ENCODE results near the gene SLC6A20. TPM values are rescaled to one million over a fixed set of nuclear protein-coding genes. Genes with fewer than 3 reads are reported as not detected.
A peak's percentile ranks its signal among the peaks of the same experiment; 100 is the strongest.

Gene SLC6A20
- total RNA-seq, 1 experiment from 2014 or later, result 0.89 TPM

DNA sequence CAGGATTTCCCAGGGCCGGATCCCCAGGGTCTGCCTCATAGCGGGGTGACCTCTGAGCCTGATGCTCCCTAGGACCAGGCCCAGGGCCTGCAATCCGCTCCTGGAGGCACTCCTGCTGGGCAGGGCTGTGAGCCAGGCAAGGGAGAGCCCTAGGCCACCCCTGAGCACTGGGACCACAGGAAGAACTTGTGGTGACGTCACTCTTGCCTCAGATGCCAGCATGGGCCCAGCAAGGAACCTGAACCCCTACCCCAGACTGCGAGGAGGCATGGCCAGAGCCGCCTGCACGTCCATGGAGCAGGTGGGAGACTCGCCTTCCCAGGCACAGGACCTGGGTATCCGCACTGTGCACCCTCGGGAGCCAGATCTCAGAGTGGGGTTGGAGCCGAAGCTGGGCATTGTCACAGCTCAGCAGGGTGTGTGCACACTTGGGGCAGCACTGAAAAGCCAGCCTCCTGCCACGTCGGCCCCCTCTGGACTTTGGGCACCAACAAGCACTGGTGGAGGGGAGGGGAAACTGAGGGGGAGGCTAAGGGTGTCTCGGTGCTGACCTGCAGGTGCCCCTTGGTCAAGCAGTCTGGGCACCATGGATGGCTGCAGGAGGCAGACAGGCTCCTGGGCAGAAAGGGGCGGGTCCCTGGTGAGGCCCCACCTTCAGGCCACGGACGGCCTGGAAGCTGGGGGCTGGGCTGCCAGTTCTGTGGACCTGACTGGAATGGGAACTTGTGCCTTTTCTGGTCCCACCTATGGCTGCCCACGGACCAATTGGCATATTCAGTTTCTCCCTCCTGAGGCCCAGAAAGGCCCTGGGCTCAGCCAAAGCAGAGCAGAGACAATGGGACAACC lies 49.3 kb downstream of the SLC6A20 start:
- Histone ChIP-seq H3K4me3 (replicated peaks in 1 of 2; ENCODE audit: low read depth in 1 of 2, low read length in 2 of 2) (no peak overlapping the region), H3K9ac (ENCODE audit: low read length) (no peak overlapping the region), H3K27me3 (ENCODE audit: insufficient read depth, low read length) (no peaks in the 10 kb centered on the region), H3K9me2 (ENCODE audit: insufficient read depth) (no peaks in the 10 kb centered on the region), H3K27ac (ENCODE audit: low read depth, low read length) (no peak overlapping the region), H3K79me2 (ENCODE audit: insufficient read depth, low read length) (no peaks in the 10 kb centered on the region), H3K4me1 (ENCODE audit: control insufficient read depth in 1 of 2, insufficient read depth in 2 of 2, low read length in 2 of 2) (no peaks in the 10 kb centered on the region), H4K20me1 (ENCODE audit: insufficient read depth) (no peaks in the 10 kb centered on the region), H3K4me2 (ENCODE audit: low read length) (no peak overlapping the region), H3K36me3 (ENCODE audit: control insufficient read depth in 1 of 2, insufficient read depth in 2 of 2, low read length in 2 of 2) (0 out of 4 replicates have a peak, but pooled peaks cover 0 to 4% of the 10 kb centered on the region in 2 experiments), H2AFZ (ENCODE audit: low read depth, low read length, poor library complexity, severe bottlenecking) (no peak overlapping the region), H3K9me3 (ENCODE audit: control insufficient read depth in 1 of 2, insufficient read depth in 1 of 2, low read depth in 1 of 2, low read length in 2 of 2) (no peaks in the 10 kb centered on the region)
- intact Hi-C loops (cut with micrococcal nuclease), result no loop called here
- ChIA-PET RAD21 (ENCODE audit: low non-redundant PET in 1 of 2, low total read pairs in 2 of 2, uncharacterized antibody in 2 of 2, unreplicated experiment in 2 of 2) (no interaction called here), POLR2A (no interaction called here), CTCF (no interaction called here)
- DNase-seq (ENCODE audit: low read depth, low spot score) (no peak), ATAC-seq (peak; percentile 58)
- TF ChIP-seq ZNF274 (IDR thresholded peaks at IDR 0.05; ENCODE audit: low read depth, low read length) (no peak), CEBPB (IDR thresholded peaks at IDR 0.05; ENCODE audit: low read depth) (no peak), CBX3 (IDR thresholded peaks at IDR 0.05; ENCODE audit: low read depth) (no peak), TCF7L2 (IDR thresholded peaks at IDR 0.05; ENCODE audit: borderline replicate concordance, extremely low read depth, insufficient read depth, insufficient read length) (no peak), SP1 (IDR thresholded peaks at IDR 0.05; ENCODE audit: low read depth) (no peak), EZH2phosphoT487 (IDR thresholded peaks at IDR 0.05; ENCODE audit: borderline replicate concordance) (no peak), SRF (IDR thresholded peaks at IDR 0.05; ENCODE audit: low read depth) (no peak), RAD21 (IDR thresholded peaks at IDR 0.05; ENCODE audit: low read depth) (no peak)
- TF ChIP-seq, protein P1, sequence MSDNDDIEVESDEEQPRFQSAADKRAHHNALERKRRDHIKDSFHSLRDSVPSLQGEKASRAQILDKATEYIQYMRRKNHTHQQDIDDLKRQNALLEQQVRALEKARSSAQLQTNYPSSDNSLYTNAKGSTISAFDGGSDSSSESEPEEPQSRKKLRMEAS (IDR thresholded peaks at IDR 0.05), result no peak
- no TSS peak for BruUV-seq (replicated peaks)

DNA sequence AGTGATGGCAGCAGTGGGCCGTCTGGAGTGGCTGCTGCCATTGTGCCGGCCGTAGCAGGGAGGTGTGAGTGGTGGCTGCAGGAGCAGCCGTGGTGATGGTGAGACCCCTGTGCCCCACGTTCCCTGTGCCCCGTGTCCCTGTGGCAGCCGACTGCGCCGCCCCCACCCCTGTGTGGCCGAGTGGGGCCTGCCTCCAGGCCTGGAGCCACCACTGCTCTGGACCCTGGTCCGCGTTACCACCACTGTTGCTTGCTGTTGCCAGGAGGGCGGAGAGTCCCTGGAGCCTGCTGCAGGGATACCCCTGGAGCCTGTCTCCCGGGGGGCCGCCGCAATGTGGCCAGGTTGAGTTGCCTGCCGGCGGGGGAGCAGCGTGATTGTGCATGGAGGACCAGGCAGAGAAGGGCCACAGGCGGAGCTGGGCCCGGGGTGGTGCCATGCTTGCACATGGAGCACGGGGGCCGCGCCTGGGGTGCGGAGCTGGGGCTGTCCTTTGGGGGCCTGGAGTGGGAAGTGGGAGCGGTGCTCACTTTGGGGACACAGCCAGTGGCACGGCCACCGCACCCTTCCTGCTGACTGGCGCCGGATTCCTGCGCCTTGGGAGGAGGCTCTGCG lies 50.1 kb downstream of the SLC6A20 start:
- no TSS peak for BruUV-seq (replicated peaks)
- H3K27ac ChIP-seq (ENCODE audit: low read depth, low read length), result no peak overlapping the region
- ChIA-PET CTCF (no interaction called here), RAD21 (ENCODE audit: low non-redundant PET in 1 of 2, low total read pairs in 2 of 2, uncharacterized antibody in 2 of 2, unreplicated experiment in 2 of 2) (no interaction called here), POLR2A (no interaction called here)
- no peaks in the 10 kb centered on the region for H3K4me1 ChIP-seq (ENCODE audit: control insufficient read depth in 1 of 2, insufficient read depth in 2 of 2, low read length in 2 of 2)
- H3K9me3 ChIP-seq (ENCODE audit: control insufficient read depth in 1 of 2, insufficient read depth in 1 of 2, low read depth in 1 of 2, low read length in 2 of 2), result no peaks in the 10 kb centered on the region
- no peak overlapping the region for H3K4me2 ChIP-seq (ENCODE audit: low read length)
- no peaks in the 10 kb centered on the region for H3K79me2 ChIP-seq (ENCODE audit: insufficient read depth, low read length)
- intact Hi-C loops (cut with micrococcal nuclease), result no loop called here
- DNase-seq (ENCODE audit: low read depth, low spot score) (no peak), ATAC-seq (no peak; the same call in 1 of the 2 replicates)
- H4K20me1 ChIP-seq (ENCODE audit: insufficient read depth), result no peaks in the 10 kb centered on the region
- peaks cover 2 to 4% of the 10 kb centered on the region in 2 experiments; a peak in 1 of 4 replicates for H3K36me3 ChIP-seq (ENCODE audit: control insufficient read depth in 1 of 2, insufficient read depth in 2 of 2, low read length in 2 of 2)
- TF ChIP-seq, protein P2, sequence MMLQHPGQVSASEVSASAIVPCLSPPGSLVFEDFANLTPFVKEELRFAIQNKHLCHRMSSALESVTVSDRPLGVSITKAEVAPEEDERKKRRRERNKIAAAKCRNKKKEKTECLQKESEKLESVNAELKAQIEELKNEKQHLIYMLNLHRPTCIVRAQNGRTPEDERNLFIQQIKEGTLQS (IDR thresholded peaks at IDR 0.05), result no peak
- TF ChIP-seq EZH2 (IDR thresholded peaks at IDR 0.05), result no peak
- TF ChIP-seq, protein P3, sequence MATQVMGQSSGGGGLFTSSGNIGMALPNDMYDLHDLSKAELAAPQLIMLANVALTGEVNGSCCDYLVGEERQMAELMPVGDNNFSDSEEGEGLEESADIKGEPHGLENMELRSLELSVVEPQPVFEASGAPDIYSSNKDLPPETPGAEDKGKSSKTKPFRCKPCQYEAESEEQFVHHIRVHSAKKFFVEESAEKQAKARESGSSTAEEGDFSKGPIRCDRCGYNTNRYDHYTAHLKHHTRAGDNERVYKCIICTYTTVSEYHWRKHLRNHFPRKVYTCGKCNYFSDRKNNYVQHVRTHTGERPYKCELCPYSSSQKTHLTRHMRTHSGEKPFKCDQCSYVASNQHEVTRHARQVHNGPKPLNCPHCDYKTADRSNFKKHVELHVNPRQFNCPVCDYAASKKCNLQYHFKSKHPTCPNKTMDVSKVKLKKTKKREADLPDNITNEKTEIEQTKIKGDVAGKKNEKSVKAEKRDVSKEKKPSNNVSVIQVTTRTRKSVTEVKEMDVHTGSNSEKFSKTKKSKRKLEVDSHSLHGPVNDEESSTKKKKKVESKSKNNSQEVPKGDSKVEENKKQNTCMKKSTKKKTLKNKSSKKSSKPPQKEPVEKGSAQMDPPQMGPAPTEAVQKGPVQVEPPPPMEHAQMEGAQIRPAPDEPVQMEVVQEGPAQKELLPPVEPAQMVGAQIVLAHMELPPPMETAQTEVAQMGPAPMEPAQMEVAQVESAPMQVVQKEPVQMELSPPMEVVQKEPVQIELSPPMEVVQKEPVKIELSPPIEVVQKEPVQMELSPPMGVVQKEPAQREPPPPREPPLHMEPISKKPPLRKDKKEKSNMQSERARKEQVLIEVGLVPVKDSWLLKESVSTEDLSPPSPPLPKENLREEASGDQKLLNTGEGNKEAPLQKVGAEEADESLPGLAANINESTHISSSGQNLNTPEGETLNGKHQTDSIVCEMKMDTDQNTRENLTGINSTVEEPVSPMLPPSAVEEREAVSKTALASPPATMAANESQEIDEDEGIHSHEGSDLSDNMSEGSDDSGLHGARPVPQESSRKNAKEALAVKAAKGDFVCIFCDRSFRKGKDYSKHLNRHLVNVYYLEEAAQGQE (IDR thresholded peaks at IDR 0.05; ENCODE audit: low read depth), result no peak
- TF ChIP-seq SRF (IDR thresholded peaks at IDR 0.05; ENCODE audit: low read depth), result no peak
- no peak for TF ChIP-seq YY1 (IDR thresholded peaks at IDR 0.05; ENCODE audit: extremely low read depth, insufficient replicate concordance, low read depth, low read length)
- TF ChIP-seq JUND (IDR thresholded peaks at IDR 0.05), result no peak
- H3K27me3 ChIP-seq (ENCODE audit: insufficient read depth, low read length), result no peaks in the 10 kb centered on the region
- no peak overlapping the region for H3K4me3 ChIP-seq (replicated peaks in 1 of 2; ENCODE audit: low read depth in 1 of 2, low read length in 2 of 2)
- no peak overlapping the region for H3K9ac ChIP-seq (ENCODE audit: low read length)
- H3K9me2 ChIP-seq (ENCODE audit: insufficient read depth), result no peaks in the 10 kb centered on the region
- no peak overlapping the region for H2AFZ ChIP-seq (ENCODE audit: low read depth, low read length, poor library complexity, severe bottlenecking)
